ENCODE measurements around the gene DOP1A. TPM values are rescaled to one million over a fixed set of nuclear protein-coding genes. Genes with fewer than 3 reads are reported as not detected.

Gene DOP1A
- total and polyA plus RNA-seq, 5 donors: 6.5 to 19.9 (median 19.4) TPM

DNA sequence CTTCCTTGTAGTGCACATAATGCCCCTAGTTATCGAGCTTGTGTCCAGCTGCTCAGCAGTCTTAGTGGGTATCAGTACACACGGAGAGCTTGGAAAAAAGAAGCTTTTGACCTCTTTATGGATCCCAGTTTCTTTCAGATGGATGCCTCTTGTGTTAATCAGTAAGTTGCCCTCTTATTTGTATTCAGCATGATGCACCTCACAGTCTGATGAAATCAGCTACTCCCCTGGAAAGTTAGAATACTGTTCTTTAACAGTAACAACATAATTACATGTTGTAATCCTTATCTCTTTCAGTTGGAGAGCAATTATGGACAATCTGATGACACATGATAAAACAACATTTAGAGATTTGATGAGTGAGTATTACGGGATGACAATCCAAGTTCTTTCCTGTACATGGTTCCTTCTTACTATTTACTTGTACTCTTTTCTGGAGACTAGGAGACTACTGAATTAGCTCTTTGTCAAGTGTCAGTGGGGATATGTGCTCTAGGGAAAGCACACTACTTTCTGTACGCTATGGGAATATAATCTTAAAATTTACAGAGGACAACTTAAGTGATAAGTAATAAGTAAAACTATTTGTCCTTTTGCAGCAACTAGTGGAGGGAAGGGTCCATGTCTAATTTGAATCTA is 86.5 kb downstream of the DOP1A start:
- DNase-seq (no peak), ATAC-seq (no peak)
- intact Hi-C loops (cut with DNase I): no loop called here
- no peaks in the 10 kb centered on the region for H3K27me3 ChIP-seq (ENCODE audit: control insufficient read depth, insufficient read depth)
- no peaks in the 10 kb centered on the region for H3K9me3 ChIP-seq (ENCODE audit: control insufficient read depth, low read length)
- H3K4me1 ChIP-seq (ENCODE audit: control insufficient read depth, insufficient read depth, low read length): no peaks in the 10 kb centered on the region
- 77% methylated on average over 4 of the region's 4 CpGs for WGBS
- H3K4me3 ChIP-seq (ENCODE audit: low read length): no peak overlapping the region
- H3K27ac ChIP-seq (ENCODE audit: low read length): no peak overlapping the region

- Histone ChIP-seq H3K27me3 (ENCODE audit: control insufficient read depth, insufficient read depth) (no peaks in the 10 kb centered on the region), H3K9me3 (ENCODE audit: control insufficient read depth, low read length) (no peaks in the 10 kb centered on the region), H3K4me3 (ENCODE audit: low read length) (no peak overlapping the region), H3K27ac (ENCODE audit: low read length) (no peak overlapping the region), H3K4me1 (ENCODE audit: control insufficient read depth, insufficient read depth, low read length) (no peaks in the 10 kb centered on the region)
- intact Hi-C loops (cut with DNase I): no loop called here
- DNase-seq (no peak), ATAC-seq (peak in 1 of 2 donors; percentile 24)
- WGBS: 47% methylated on average over 2 of the region's 2 CpGs
Observed at GRCh38 chr6:83155794-83156193, 88.3 kb downstream of the DOP1A start.

GRCh38 chr6:83160167-83160566 is 92.7 kb downstream of the DOP1A start:
- intact Hi-C loops (cut with DNase I): no loop called here
- H3K27ac ChIP-seq (ENCODE audit: low read length): no peak overlapping the region
- H3K4me1 ChIP-seq (ENCODE audit: control insufficient read depth, insufficient read depth, low read length): no peaks in the 10 kb centered on the region
- ATAC-seq (peak; percentile 31 to 56), DNase-seq (no peak)
- no peaks in the 10 kb centered on the region for H3K27me3 ChIP-seq (ENCODE audit: control insufficient read depth, insufficient read depth)
- H3K9me3 ChIP-seq (ENCODE audit: control insufficient read depth, low read length): no peaks in the 10 kb centered on the region
- 53% methylated on average over 1 of the region's 1 CpG for WGBS
- H3K4me3 ChIP-seq (ENCODE audit: low read length): no peak overlapping the region

DNA sequence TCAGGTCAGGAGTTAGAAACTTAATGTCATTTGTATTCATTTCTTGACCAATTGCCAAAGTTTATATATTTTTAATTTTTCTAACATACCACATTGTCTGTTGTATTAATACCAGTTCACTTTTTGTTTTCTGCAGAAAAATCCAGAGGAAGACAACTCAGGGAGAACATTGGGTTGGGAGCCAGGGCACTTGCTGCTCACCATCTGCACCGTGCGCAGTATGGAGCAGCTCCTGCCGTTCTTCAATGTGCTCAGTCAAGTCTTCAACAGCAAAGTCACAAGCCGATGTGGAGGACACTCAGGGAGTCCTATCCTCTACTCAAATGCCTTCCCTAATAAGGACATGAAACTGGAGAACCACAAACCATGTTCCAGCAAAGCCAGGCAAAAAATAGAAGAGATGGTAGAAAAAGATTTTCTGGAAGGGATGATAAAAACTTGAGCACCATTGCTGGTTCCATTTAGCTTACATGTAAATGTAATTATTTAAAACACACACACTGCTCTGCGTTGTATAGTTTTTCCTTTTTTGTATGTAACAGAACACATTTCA is 100.3 kb downstream of the DOP1A start:
- Histone ChIP-seq H3K4me1 (ENCODE audit: control insufficient read depth, insufficient read depth, low read length) (no peaks in the 10 kb centered on the region), H3K27me3 (ENCODE audit: control insufficient read depth, insufficient read depth) (no peaks in the 10 kb centered on the region), H3K27ac (ENCODE audit: low read length) (no peak overlapping the region), H3K4me3 (ENCODE audit: low read length) (no peak overlapping the region), H3K9me3 (ENCODE audit: control insufficient read depth, low read length) (no peaks in the 10 kb centered on the region)
- intact Hi-C loops (cut with DNase I): no loop called here
- 91% methylated on average over 5 of the region's 5 CpGs for WGBS
- DNase-seq (no peak), ATAC-seq (no peak)

DNA sequence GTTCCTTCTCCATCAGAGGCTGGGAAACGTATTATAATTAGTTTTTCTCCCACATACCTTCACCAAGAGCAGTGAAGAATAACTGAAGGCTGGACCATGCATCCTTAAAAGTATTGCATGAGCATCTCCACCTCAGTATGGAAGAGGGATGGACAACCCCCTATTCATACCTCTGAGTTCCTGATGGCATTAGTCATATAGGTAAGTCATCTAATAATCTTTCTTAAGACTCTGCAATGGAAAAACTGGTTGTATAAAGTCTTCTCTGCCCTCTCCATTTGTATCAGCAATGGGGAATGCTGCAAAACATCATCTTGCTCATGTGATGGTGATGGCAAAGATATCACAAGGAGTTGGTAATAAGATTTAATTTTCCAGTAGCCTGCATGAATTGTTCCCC is 101.1 kb downstream of the DOP1A start:
- no peak overlapping the region for H3K4me3 ChIP-seq (ENCODE audit: low read length)
- no peak overlapping the region for H3K27ac ChIP-seq (ENCODE audit: low read length)
- intact Hi-C loops (cut with DNase I): no loop called here
- DNase-seq (no peak), ATAC-seq (no peak)
- WGBS: 87% methylated on average over 1 of the region's 1 CpG
- no peaks in the 10 kb centered on the region for H3K4me1 ChIP-seq (ENCODE audit: control insufficient read depth, insufficient read depth, low read length)
- H3K9me3 ChIP-seq (ENCODE audit: control insufficient read depth, low read length): no peaks in the 10 kb centered on the region
- no peaks in the 10 kb centered on the region for H3K27me3 ChIP-seq (ENCODE audit: control insufficient read depth, insufficient read depth)

GRCh38 chr6:83169106-83169505 is 101.6 kb downstream of the DOP1A start:
- Histone ChIP-seq H3K27ac (ENCODE audit: low read length) (no peak overlapping the region), H3K4me3 (ENCODE audit: low read length) (no peak overlapping the region), H3K4me1 (ENCODE audit: control insufficient read depth, insufficient read depth, low read length) (no peaks in the 10 kb centered on the region), H3K9me3 (ENCODE audit: control insufficient read depth, low read length) (no peaks in the 10 kb centered on the region), H3K27me3 (ENCODE audit: control insufficient read depth, insufficient read depth) (no peaks in the 10 kb centered on the region)
- DNase-seq: no peak
- no peak for ATAC-seq
- intact Hi-C loops (cut with DNase I): no loop called here

DNA sequence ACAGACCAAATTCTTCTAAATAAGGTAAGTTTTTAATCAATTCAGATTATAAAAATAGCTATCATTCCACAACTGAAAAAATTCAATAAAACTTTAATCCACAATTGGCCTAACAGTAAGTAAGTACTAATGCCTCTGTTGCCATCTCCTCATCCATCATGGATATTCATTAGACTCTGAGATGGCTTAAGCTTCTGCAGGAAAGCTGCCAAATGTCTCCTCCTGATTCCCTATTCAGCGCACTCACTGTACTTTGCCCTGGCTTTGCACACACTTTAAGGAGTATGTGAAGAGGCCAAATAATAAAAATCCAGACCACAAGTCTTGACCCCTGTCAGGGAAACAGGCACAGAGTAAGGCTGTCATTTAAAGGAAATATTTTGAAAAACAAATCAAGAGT is 102.0 kb downstream of the DOP1A start:
- no peak for DNase-seq
- no peak overlapping the region for H3K4me3 ChIP-seq (ENCODE audit: low read length)
- no peak for ATAC-seq
- no peak overlapping the region for H3K27ac ChIP-seq (ENCODE audit: low read length)
- intact Hi-C loops (cut with DNase I): no loop called here
- no peaks in the 10 kb centered on the region for H3K27me3 ChIP-seq (ENCODE audit: control insufficient read depth, insufficient read depth)
- no peaks in the 10 kb centered on the region for H3K4me1 ChIP-seq (ENCODE audit: control insufficient read depth, insufficient read depth, low read length)
- no peaks in the 10 kb centered on the region for H3K9me3 ChIP-seq (ENCODE audit: control insufficient read depth, low read length)
- WGBS: 88% methylated on average over 1 of the region's 1 CpG

- Histone ChIP-seq H3K4me1 (ENCODE audit: control insufficient read depth, insufficient read depth, low read length) (no peaks in the 10 kb centered on the region), H3K9me3 (ENCODE audit: control insufficient read depth, low read length) (no peaks in the 10 kb centered on the region), H3K27ac (ENCODE audit: low read length) (no peak overlapping the region), H3K4me3 (ENCODE audit: low read length) (no peak overlapping the region), H3K27me3 (ENCODE audit: control insufficient read depth, insufficient read depth) (no peaks in the 10 kb centered on the region)
- intact Hi-C loops (cut with DNase I): no loop called here
- ATAC-seq (no peak), DNase-seq (no peak)
- 81% methylated on average over 4 of the region's 4 CpGs for WGBS
Observed at GRCh38 chr6:83176246-83176645, 108.8 kb downstream of the DOP1A start.

GRCh38 chr6:83180426-83180950 is 113.0 kb downstream of the DOP1A start:
- intact Hi-C loops (cut with DNase I): no loop called here
- no peak overlapping the region for H3K4me3 ChIP-seq (ENCODE audit: low read length)
- no peak overlapping the region for H3K27ac ChIP-seq (ENCODE audit: low read length)
- no peaks in the 10 kb centered on the region for H3K27me3 ChIP-seq (ENCODE audit: control insufficient read depth, insufficient read depth)
- no peak for ATAC-seq
- no peaks in the 10 kb centered on the region for H3K9me3 ChIP-seq (ENCODE audit: control insufficient read depth, low read length)
- H3K4me1 ChIP-seq (ENCODE audit: control insufficient read depth, insufficient read depth, low read length): no peaks in the 10 kb centered on the region
- DNase-seq: no peak

DNA sequence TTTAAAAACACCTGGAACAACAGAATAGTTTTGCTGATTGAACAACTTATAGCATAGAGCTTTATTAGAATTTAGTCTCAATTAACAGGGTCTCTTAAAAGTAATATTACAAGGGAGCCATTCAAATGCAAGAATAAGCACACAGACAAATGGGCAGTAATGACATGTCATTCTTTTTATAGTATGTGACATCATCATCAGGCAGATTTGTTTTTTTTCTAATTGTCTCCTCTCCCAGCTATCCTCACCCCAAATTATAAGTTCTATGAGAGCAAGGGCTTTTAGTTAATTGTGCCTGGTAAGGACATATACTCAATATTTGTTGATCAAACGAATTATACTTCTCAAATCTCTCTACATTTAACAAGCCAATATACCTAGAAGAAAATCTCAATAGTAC is 114.6 kb downstream of the DOP1A start:
- no peaks in the 10 kb centered on the region for H3K9me3 ChIP-seq (ENCODE audit: control insufficient read depth, low read length)
- H3K27ac ChIP-seq (ENCODE audit: low read length): no peak overlapping the region
- DNase-seq (no peak), ATAC-seq (no peak)
- intact Hi-C loops (cut with DNase I): no loop called here
- H3K4me3 ChIP-seq (ENCODE audit: low read length): no peak overlapping the region
- H3K4me1 ChIP-seq (ENCODE audit: control insufficient read depth, insufficient read depth, low read length): no peaks in the 10 kb centered on the region
- WGBS: 90% methylated on average over 1 of the region's 1 CpG
- H3K27me3 ChIP-seq (ENCODE audit: control insufficient read depth, insufficient read depth): no peaks in the 10 kb centered on the region

DNA sequence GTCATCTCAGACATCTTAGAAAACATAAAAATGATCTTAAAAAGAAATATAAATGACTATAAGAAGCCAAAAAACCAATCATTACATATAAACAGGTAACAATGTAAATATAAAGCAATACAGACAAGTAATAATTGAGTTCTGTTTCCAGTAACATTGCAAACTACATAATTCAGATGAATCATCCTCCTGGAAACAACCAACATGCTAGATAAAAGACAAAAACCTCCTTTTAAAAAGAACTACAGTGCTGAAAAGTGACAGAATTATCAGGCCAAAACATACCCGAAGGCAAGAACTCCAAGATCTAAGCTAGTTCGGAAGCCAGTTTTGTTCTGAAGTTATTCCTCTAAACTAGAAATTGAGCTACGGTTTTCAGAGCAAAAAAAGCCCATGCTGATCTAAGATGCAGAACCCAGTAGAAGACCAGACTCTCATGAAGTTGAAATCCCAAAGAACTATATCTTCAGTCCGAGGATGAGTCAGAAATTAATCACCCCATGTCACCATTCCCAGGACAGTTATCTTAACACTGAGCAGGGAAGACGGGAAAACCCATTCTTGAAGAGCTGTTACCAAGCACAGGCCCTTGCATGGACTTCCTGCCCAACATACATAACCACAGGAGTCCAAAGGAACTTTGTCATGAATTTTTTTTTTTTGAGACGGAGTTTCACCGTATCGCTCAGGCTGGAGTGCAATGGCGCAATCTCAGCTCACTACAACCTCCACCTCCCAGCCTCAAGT is 115.8 kb downstream of the DOP1A start:
- H3K4me1 ChIP-seq (ENCODE audit: control insufficient read depth, insufficient read depth, low read length): no peaks in the 10 kb centered on the region
- no peaks in the 10 kb centered on the region for H3K9me3 ChIP-seq (ENCODE audit: control insufficient read depth, low read length)
- no peaks in the 10 kb centered on the region for H3K27me3 ChIP-seq (ENCODE audit: control insufficient read depth, insufficient read depth)
- WGBS: 48% methylated on average over 9 of the region's 9 CpGs
- no peak overlapping the region for H3K27ac ChIP-seq (ENCODE audit: low read length)
- no peak overlapping the region for H3K4me3 ChIP-seq (ENCODE audit: low read length)
- peak in 2 of 3 donors; percentile 43 to 50 for DNase-seq
- intact Hi-C loops (cut with DNase I): no loop called here
- ATAC-seq: peak; percentile 81 to 95

Measured in right cardiac atrium (tissue), 5 donors.